Erythroblast (primary cell): ENCODE data around the gene WDR36.

Source experiments
- DNase-seq, 2 experiments: peaks; one replicate each; lab custom pipeline; 2025; lab: John Stamatoyannopoulos, UW
- GATA1 ChIP-seq: IDR thresholded peaks from 2 replicates; pipeline ENCODE4 v1.6.1; 2011; ENCODE audit warnings: low read depth, mild to moderate bottlenecking, control low read depth, low read length, moderate library complexity
- POLR2A ChIP-seq: IDR thresholded peaks from 2 replicates; pipeline ENCODE4 v1.6.1; 2011; ENCODE audit warnings: mild to moderate bottlenecking, low read length

Gene WDR36

GRCh38 chr5:111074244-111074643 is 17.9 kb upstream of the WDR36 start:
- no peak for DNase-seq
- TF ChIP-seq POLR2A = no peak

DNA sequence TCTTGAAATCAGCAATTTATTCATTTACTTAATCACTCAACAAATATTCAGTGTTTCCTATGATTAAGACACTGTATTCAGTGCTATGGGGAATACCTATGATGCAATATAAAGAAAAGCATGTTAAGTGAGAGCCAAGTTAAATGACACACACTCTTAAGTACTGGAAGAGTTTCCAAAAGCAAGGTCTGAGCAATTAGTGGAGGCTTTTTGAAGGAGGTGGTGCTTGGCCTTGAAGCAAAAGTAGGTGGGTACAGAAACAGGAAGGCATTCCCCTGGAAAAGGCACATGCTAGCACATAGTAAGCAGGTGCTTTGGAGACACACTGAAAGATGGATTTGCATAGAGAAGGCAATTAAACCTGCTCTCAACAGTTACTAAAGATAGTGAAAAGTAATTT is 16.6 kb upstream of the WDR36 start:
- TF ChIP-seq GATA1 (no peak), POLR2A (no peak)
- peak in 1 of 2 experiments; percentile 43 for DNase-seq

GRCh38 chr5:111076091-111076490 is 16.1 kb upstream of the WDR36 start:
- TF ChIP-seq GATA1 (no peak), POLR2A (no peak)
- DNase-seq = no peak

DNA sequence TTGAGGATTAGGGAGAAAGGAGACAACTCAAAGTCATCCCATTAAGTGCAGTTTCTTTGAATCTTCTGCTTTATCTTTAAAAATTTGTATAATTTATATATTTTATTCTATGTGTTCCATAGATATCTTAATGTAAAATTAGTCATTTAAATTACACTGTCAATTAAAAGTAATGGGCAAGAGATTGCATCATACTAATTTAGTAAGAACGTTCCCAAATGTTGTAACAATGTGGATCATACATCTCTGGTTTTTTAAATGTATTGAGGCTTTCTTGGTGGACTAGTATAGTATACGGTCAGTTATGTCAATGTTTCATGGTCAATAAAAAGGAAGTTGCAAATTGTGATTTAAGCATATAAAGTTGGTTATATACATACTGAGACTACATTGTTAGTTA is 14.5 kb upstream of the WDR36 start:
- TF ChIP-seq POLR2A (no peak), GATA1 (no peak)
- no peak for DNase-seq

DNA sequence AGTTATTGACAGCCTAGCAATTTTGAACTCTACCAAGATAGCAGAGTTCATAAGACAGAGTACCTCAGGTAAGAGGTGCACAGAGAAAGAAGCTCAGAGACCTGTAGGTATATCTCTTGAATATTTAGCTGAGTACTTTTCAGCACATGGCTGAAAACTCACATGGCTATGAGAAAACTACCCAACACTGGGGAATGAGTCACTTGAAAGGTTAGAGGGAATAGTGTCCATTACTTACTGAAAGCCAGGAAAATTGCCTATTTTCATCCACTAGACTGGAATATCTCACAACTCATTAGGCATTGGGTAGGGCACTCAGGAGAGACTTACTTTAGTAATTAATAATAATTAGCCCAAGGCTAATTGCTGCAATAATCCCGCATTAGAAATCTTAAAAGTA is 12.3 kb upstream of the WDR36 start:
- DNase-seq = no peak
- TF ChIP-seq POLR2A (no peak), GATA1 (no peak)

DNA sequence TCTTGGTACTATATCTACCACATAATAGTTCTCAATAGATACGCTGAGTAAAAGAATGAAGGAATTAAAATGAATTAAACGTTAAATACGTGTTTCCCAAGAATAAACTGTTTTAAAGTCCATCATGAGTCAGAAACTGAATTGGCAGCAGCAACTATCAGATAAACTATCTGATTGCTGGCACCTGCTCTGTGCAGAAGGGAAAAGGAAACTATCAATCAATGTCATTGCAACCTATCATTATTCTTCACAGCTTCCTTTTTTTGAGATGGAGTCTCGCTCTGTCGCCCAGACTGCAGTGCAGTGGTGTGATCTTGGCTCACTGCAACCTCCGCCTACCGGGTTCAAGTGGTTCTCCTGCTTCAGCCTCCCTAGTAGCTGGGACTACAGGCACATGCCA is 8.8 kb upstream of the WDR36 start:
- DNase-seq = peak in 1 of 2 experiments; percentile 19
- TF ChIP-seq POLR2A (no peak), GATA1 (no peak)

- TF ChIP-seq GATA1 (no peak), POLR2A (no peak)
- no peak for DNase-seq
Measured at GRCh38 chr5:111095982-111096381, 3.8 kb downstream of the WDR36 start.

DNA sequence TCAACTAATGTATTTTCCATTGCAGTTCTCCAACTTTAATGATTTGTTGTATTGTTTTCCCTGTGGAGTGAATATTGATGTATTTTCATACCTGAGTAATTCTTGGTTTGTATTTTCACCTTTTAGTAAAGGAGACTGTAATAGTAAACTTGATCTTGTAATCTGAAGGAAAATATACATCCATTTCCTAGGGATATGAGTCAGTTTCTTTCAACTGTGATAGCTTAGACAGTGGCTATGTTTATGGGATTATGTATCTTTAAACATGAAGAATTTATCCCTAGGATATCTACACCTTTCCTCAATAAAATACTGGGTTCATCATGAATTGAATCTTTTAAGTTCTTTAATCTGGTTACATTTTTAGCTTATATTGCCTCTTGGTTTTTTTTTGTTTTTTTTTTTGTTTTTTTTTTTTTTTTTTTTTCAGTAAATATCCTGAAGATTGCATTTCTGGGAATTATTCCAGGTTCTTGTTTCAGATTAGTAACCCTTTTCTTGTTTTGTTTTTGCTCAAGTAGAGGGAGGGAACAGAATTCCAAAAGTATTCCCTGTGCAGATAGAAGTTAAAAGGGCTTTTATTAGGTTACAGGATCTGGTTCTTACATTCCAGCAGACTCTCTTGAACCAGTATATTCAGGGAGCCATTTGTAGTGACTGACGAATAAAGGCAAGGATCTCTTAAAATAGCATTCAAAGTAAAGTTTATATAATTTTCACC is 7.1 kb downstream of the WDR36 start:
- DNase-seq = no peak
- TF ChIP-seq GATA1 = no peak
- TF ChIP-seq POLR2A = no peak

GRCh38 chr5:111106320-111106948 is 14.3 kb downstream of the WDR36 start:
- DNase-seq = no peak
- TF ChIP-seq POLR2A = no peak
- no peak for TF ChIP-seq GATA1

DNA sequence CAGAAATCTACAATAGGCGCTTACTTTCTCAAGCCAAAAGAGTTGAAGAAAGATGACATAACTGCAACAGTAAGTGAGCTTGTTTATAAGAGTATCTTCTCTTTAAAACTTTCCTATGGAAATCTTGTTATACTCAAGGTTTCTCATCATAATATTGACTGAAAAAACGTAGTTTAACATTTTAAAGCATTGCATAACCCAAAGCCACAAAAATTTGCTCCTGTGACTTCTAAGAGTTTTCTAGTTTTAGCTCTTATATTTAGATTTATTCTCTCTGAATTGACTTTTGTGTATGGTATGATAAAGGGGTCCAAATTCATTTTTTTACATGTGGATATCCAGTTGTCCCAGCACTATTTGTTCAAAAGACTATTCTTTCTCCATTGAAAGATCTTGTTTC is 15.2 kb downstream of the WDR36 start:
- DNase-seq = no peak
- TF ChIP-seq POLR2A = no peak

GRCh38 chr5:111111956-111112355 is 19.8 kb downstream of the WDR36 start:
- TF ChIP-seq POLR2A = no peak
- no peak for TF ChIP-seq GATA1
- no peak for DNase-seq

GRCh38 chr5:111113678-111114077 is 21.5 kb downstream of the WDR36 start:
- no peak for TF ChIP-seq GATA1
- no peak for DNase-seq

DNA sequence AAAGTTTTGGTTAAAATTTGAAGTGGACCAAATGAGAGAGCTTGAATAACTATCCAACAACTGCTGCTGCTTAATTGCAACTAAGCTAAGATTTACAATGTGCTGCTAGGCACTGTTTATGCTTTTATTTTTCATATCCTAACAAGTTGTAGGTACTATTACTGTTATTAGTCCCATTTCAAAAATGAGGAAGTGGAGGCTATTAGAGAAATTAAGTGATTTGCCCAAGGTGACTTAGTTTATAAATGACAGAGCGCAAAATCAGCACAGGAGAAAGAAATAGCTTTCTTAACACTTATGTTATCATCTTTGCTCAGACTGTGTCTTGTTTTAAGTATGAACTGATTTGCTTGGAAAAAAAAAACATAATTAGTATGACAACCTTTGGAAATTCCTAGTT is 23.1 kb downstream of the WDR36 start:
- TF ChIP-seq POLR2A (no peak), GATA1 (no peak)
- no peak for DNase-seq

- DNase-seq = no peak
- TF ChIP-seq POLR2A (no peak), GATA1 (no peak)
Measured at GRCh38 chr5:111116550-111116949, 24.4 kb downstream of the WDR36 start.

DNA sequence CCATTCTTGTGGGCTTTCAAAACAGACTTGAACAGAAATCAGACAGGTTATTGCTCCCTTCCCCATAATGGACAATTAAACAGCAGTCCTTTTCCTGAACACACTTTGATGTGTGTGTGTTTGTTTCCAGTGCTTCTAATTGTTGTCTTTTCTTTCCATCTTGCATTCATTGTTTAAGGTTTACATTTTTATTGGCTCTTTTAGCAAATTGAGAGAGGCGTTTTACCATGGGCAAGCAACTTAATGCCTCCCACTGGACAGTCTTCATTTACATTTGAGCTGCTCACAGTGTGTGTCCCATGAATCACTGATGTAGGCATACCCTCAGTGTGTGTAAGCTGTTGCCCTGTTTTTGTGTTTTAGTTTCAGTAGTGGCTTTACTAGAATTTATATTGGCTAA is 25.0 kb downstream of the WDR36 start:
- no peak for DNase-seq
- TF ChIP-seq POLR2A (no peak), GATA1 (no peak)
